B cell (primary cell): ENCODE measurements around the gene RTKN. TPM values are rescaled to one million over a fixed set of nuclear protein-coding genes. Genes with fewer than 3 reads are reported as not detected.

Source experiments
- ATAC-seq: fragments of 200-7000 bp; cut with Tn5 transposase; one replicate; pipeline ENCODE4 v1.10.0; 2021; ENCODE audit warnings: low read depth, mild to moderate bottlenecking, moderate number of reproducible peaks, moderate library complexity
- CTCF ChIA-PET: fragments of 350-600 bp; sonication (Branson Sonifier 250); formaldehyde crosslinking; loops from one replicate; lab custom pipeline; 2021; ENCODE audit warnings: antibody characterized with exemption, inconsistent platforms; lab: Charles Lee
- POLR2A ChIA-PET: fragments of 350-600 bp; sonication (Branson Sonifier 250); formaldehyde crosslinking; loops from one replicate; lab custom pipeline; 2021; ENCODE audit warnings: antibody characterized with exemption; lab: Charles Lee
- DNase-seq: peaks from one replicate; pipeline ENCODE4 v3.0.0; 2013
- H2AFZ ChIP-seq: 2 replicates; pipeline ENCODE4 v1.6.1; 2012; ENCODE audit warnings: mild to moderate bottlenecking, low read depth, low read length; ENCODE audit not compliant: insufficient read depth, poor library complexity, severe bottlenecking
- H3K27ac ChIP-seq, 2 donors: 1 replicate in 1 of 2; 2 replicates in 1 of 2; pipeline ENCODE4 v1.5.1; 2012 to 2013; ENCODE audit warnings: low read length in 2 of 2, mild to moderate bottlenecking in 2 of 2, moderate library complexity in 1 of 2
- H3K27me3 ChIP-seq, 4 experiments: fragments of 200-600 bp in 1 of 4; sonication (generic) in 1 of 4; replicated peaks in 1 of 4; 1 replicate in 2 of 4; 2 replicates in 2 of 4; pipeline versions ENCODE4 v1.6.1 to v1.7.0; 2013 to 2016; ENCODE audit warnings: low read length in 3 of 4, mild to moderate bottlenecking in 2 of 4, mixed read lengths in 1 of 4, moderate library complexity in 1 of 4; ENCODE audit not compliant: insufficient read depth in 4 of 4, control insufficient read depth in 3 of 4; ENCODE audit errors: control extremely low read depth in 1 of 4
- H3K36me3 ChIP-seq, 2 experiments: replicated peaks in 1 of 2; 1 replicate in 1 of 2; 2 replicates in 1 of 2; pipeline versions ENCODE4 v1.6.1 to v1.7.1; 2013; ENCODE audit warnings: low read length in 1 of 2; ENCODE audit not compliant: insufficient read depth in 2 of 2, control insufficient read depth in 1 of 2; ENCODE audit errors: control extremely low read depth in 1 of 2, extremely low read depth in 1 of 2
- H3K4me1 ChIP-seq, 2 donors: fragments of 200-600 bp in 1 of 2; sonication (generic) in 1 of 2; 1 replicate in 1 of 2; 2 replicates in 1 of 2; pipeline versions ENCODE4 v1.5.1 to v1.6.1; 2013 to 2017; ENCODE audit warnings: low read length in 2 of 2; ENCODE audit not compliant: control insufficient read depth in 2 of 2, insufficient read depth in 2 of 2
- H3K4me2 ChIP-seq: replicated peaks from 2 replicates; pipeline ENCODE3; 2012; ENCODE audit warnings: mild to moderate bottlenecking, low read depth, low read length; ENCODE audit not compliant: poor library complexity, severe bottlenecking
- H3K4me3 ChIP-seq, 5 experiments: fragments of 200-600 bp in 1 of 5; sonication (generic) in 1 of 5; 1 replicate in 3 of 5; 2 replicates in 2 of 5; pipeline versions ENCODE4 v1.5.1 to v1.7.0; 2011 to 2016; ENCODE audit warnings: low read length in 4 of 5, mild to moderate bottlenecking in 4 of 5, low read depth in 2 of 5, control low read depth in 1 of 5, moderate library complexity in 1 of 5; ENCODE audit not compliant: insufficient read depth in 1 of 5; ENCODE audit errors: control extremely low read depth in 1 of 5, extremely low read depth in 1 of 5
- H3K79me2 ChIP-seq: fragments of 200-600 bp; sonication (generic); one replicate; pipeline ENCODE4 v1.6.0; 2016; ENCODE audit warnings: low read length; ENCODE audit not compliant: control insufficient read depth, insufficient read depth
- H3K9ac ChIP-seq: fragments of 200-600 bp; sonication (generic); 2 replicates; pipeline ENCODE4 v1.6.1; 2017; ENCODE audit warnings: mild to moderate bottlenecking, low read length, moderate library complexity
- H3K9me3 ChIP-seq, 3 donors: one replicate each; pipeline versions ENCODE4 v1.6.1 to v1.7.1; 2013; ENCODE audit warnings: low read length in 2 of 3; ENCODE audit not compliant: control insufficient read depth in 2 of 3, insufficient read depth in 1 of 3; ENCODE audit errors: control extremely low read depth in 1 of 3
- H4K20me1 ChIP-seq: 2 replicates; pipeline ENCODE4 v1.6.0; 2012; ENCODE audit warnings: mild to moderate bottlenecking, low read length; ENCODE audit not compliant: insufficient read depth, control insufficient read depth, poor library complexity, severe bottlenecking
- H3K27ac Mint-ChIP-seq: one replicate; pipeline ENCODE4 v1.8.0; 2021; ENCODE audit warnings: mixed read lengths
- H3K27me3 Mint-ChIP-seq: one replicate; pipeline ENCODE4 v1.8.0; 2021; ENCODE audit warnings: mixed read lengths
- H3K4me1 Mint-ChIP-seq: one replicate; pipeline ENCODE4 v1.8.0; 2021; ENCODE audit warnings: mixed read lengths
- H3K4me3 Mint-ChIP-seq: one replicate; pipeline ENCODE4 v1.8.0; 2021; ENCODE audit warnings: mixed read lengths
- H3K9me3 Mint-ChIP-seq: one replicate; pipeline ENCODE4 v1.8.0; 2022; ENCODE audit warnings: mixed read lengths; ENCODE audit not compliant: insufficient read depth
- CTCF ChIP-seq: fragments of 200-600 bp; IDR thresholded peaks from one replicate; pipeline ENCODE4 v1.8.0; 2022; ENCODE audit warnings: antibody characterized with exemption, mild to moderate bottlenecking
- EZH2 ChIP-seq: IDR thresholded peaks from 2 replicates; pipeline ENCODE4 v1.6.1; 2012; ENCODE audit warnings: borderline replicate concordance, low read depth, mild to moderate bottlenecking, moderate library complexity, low read length; ENCODE audit not compliant: insufficient read depth, poor library complexity, severe bottlenecking
- WGBS: methylation state at CpG from one replicate; pipeline ENCODE4 v1.1.5; 2013; ENCODE audit warnings: missing lambda C conversion rate; ENCODE audit not compliant: insufficient coverage; 5-methylcytosine and 5-hydroxymethylcytosine counted together
- intact Hi-C: fragments of 100-400 bp; cut with micrococcal nuclease; formaldehyde crosslinking; loops from one replicate; pipeline ENCODE4 v1.10.0; 2022
- polyA plus RNA-seq: library from polyadenylated mRNA; depleted of rRNA; stranded (reverse); fragments of >200 nt; gene quantifications from 2 replicates; pipeline ENCODE4 v1.2.3, GENCODE V29; 2012
- total RNA-seq, 2 donors: library from RNA; stranded (reverse); fragments of 120-200 nt in 1 of 2; gene quantifications; 1 replicate in 1 of 2; 2 replicates in 1 of 2; pipeline versions ENCODE4 v1.2.3 to v1.2.4, GENCODE V29; 2013 to 2022

RTKN gene
- total and polyA plus RNA-seq, 2 donors (not counting 1 experiment from before 2014, with no cell fraction given): 5.1 to 10.5 TPM

- H3K4me2 ChIP-seq: peak overlapping the region; percentile 96
- DNase-seq (no peak), ATAC-seq (no peak)
- ChIA-PET CTCF (interaction anchor here (0.5 to 5.7 kb wide), 7 partner anchors 8 to 378 kb away, joined by 3 to 54 read pairs (median 3); partner anchors contain the start of genes CCDC142, MRPL53 and TTC31), POLR2A (interaction anchor here (0.5 to 6.0 kb wide), 11 partner anchors 8 to 281 kb away, joined by 3 to 63 read pairs (median 4); partner anchors contain the start of genes AUP1, C2orf81, CCDC142 and HTRA2)
- peak overlapping the region; percentile 73 to 100 (median 85) for H3K4me3 ChIP-seq
- peak overlapping the region; percentile 71 for H2AFZ ChIP-seq
- Mint-ChIP-seq H3K4me3 (peak overlapping the region; percentile 94), H3K9me3 (no peaks in the 10 kb centered on the region), H3K27me3 (no peaks in the 10 kb centered on the region), H3K4me1 (peaks cover 58% of the 10 kb centered on the region), H3K27ac (peak overlapping the region; percentile 99)
- peak overlapping the region; percentile 52 to 97 for H3K27ac ChIP-seq
- TF ChIP-seq CTCF (no peak), EZH2 (no peak)
- H3K9ac ChIP-seq: peak overlapping the region; percentile 97
- WGBS: 18% methylated on average over 4 of the region's 10 CpGs
- peaks cover 34% of the 10 kb centered on the region for H3K79me2 ChIP-seq
- no peaks in the 10 kb centered on the region for H3K27me3 ChIP-seq
- peaks cover 33 to 42% of the 10 kb centered on the region in 2 donors for H3K4me1 ChIP-seq
- peaks cover 0 to 24% of the 10 kb centered on the region in 2 experiments for H3K36me3 ChIP-seq
- H4K20me1 ChIP-seq: peaks cover 10% of the 10 kb centered on the region
- no peaks in the 10 kb centered on the region for H3K9me3 ChIP-seq
- intact Hi-C loops: loop anchor here (1.0 to 5.0 kb wide), 7 partner anchors 13 to 282 kb away; partner anchors contain the start of genes AUP1, C2orf81, DOK1 and HTRA2
These were observed 17.2 kb upstream of the RTKN start for GRCh38 chr2:74458938-74459363.
